ENCODE measurements around the gene CRNN.

Gene CRNN

GRCh38 chr1:152372672-152373071 lies 41.4 kb downstream of the CRNN start:
- no peaks in the 10 kb centered on the region for H3K4me1 ChIP-seq (ENCODE audit: control insufficient read depth, low read length)
- H3K79me2 ChIP-seq (ENCODE audit: control insufficient read depth, low read length), result no peaks in the 10 kb centered on the region
- H4K20me1 ChIP-seq (ENCODE audit: control insufficient read depth, insufficient read depth, low read depth, low read length), result no peaks in the 10 kb centered on the region
- no peak overlapping the region for H3K4me3 ChIP-seq (ENCODE audit: low read length)
- H3K9me2 ChIP-seq (replicated peaks; ENCODE audit: control insufficient read depth, low read length), result no peaks in the 10 kb centered on the region
- H3K36me3 ChIP-seq (ENCODE audit: control insufficient read depth, low read length), result no peaks in the 10 kb centered on the region
- no peaks in the 10 kb centered on the region for H3K27me3 ChIP-seq (ENCODE audit: control insufficient read depth, low read length)
- no peak overlapping the region for H3K4me2 ChIP-seq (ENCODE audit: low read length)
- no peak overlapping the region for H3K27ac ChIP-seq (ENCODE audit: low read depth, low read length)
- H3K9me3 ChIP-seq (ENCODE audit: control insufficient read depth, insufficient read depth, low read length), result 0 out of 2 replicates have a peak, but pooled peaks cover 2% of the 10 kb centered on the region
- no peak for TF ChIP-seq CTCF (IDR thresholded peaks at IDR 0.05; ENCODE audit: low read depth, low read length, poor library complexity, severe bottlenecking)
- no peak for TF ChIP-seq EZH2phosphoT487 (IDR thresholded peaks at IDR 0.05; ENCODE audit: borderline replicate concordance, low read length)
- no peaks in the 10 kb centered on the region for H3F3A ChIP-seq (ENCODE audit: control insufficient read depth, insufficient read depth)

GRCh38 chr1:152367436-152367835 lies 46.6 kb downstream of the CRNN start:
- H3K36me3 ChIP-seq (ENCODE audit: control insufficient read depth, low read length), result no peaks in the 10 kb centered on the region
- H3K79me2 ChIP-seq (ENCODE audit: control insufficient read depth, low read length), result no peaks in the 10 kb centered on the region
- H4K20me1 ChIP-seq (ENCODE audit: control insufficient read depth, insufficient read depth, low read depth, low read length), result no peaks in the 10 kb centered on the region
- no peak overlapping the region for H3K27ac ChIP-seq (ENCODE audit: low read depth, low read length)
- no peaks in the 10 kb centered on the region for H3K9me2 ChIP-seq (replicated peaks; ENCODE audit: control insufficient read depth, low read length)
- TF ChIP-seq CTCF (IDR thresholded peaks at IDR 0.05; ENCODE audit: low read depth, low read length, poor library complexity, severe bottlenecking), result no peak
- TF ChIP-seq EZH2phosphoT487 (IDR thresholded peaks at IDR 0.05; ENCODE audit: borderline replicate concordance, low read length), result no peak
- no peaks in the 10 kb centered on the region for H3K4me1 ChIP-seq (ENCODE audit: control insufficient read depth, low read length)
- 0 out of 2 replicates have a peak, but pooled peaks cover 2% of the 10 kb centered on the region for H3K9me3 ChIP-seq (ENCODE audit: control insufficient read depth, insufficient read depth, low read length)
- H3K4me2 ChIP-seq (ENCODE audit: low read length), result no peak overlapping the region
- no peaks in the 10 kb centered on the region for H3F3A ChIP-seq (ENCODE audit: control insufficient read depth, insufficient read depth)
- H3K27me3 ChIP-seq (ENCODE audit: control insufficient read depth, low read length), result no peaks in the 10 kb centered on the region
- H3K4me3 ChIP-seq (ENCODE audit: low read length), result no peak overlapping the region

GRCh38 chr1:152359906-152360305 lies 54.2 kb downstream of the CRNN start, which contains the start of gene FLG2:
Gene FLG2, minus strand, starts transcription at chr1:152360006. Its CDS starts 1,122 bp downstream, at chr1:152358884.
- no peaks in the 10 kb centered on the region for H3K9me2 ChIP-seq (replicated peaks; ENCODE audit: control insufficient read depth, low read length)
- H3K4me3 ChIP-seq (ENCODE audit: low read length), result no peak within 1 kb of the TSS
- H3K79me2 ChIP-seq (ENCODE audit: control insufficient read depth, low read length), result no peaks in the 10 kb centered on the region
- no peaks in the 10 kb centered on the region for H3F3A ChIP-seq (ENCODE audit: control insufficient read depth, insufficient read depth)
- no peaks in the 10 kb centered on the region for H3K9me3 ChIP-seq (ENCODE audit: control insufficient read depth, insufficient read depth, low read length)
- H3K27me3 ChIP-seq (ENCODE audit: control insufficient read depth, low read length), result no peaks in the 10 kb centered on the region
- H3K4me2 ChIP-seq (ENCODE audit: low read length), result no peak within 1 kb of the TSS
- TF ChIP-seq EZH2phosphoT487 (IDR thresholded peaks at IDR 0.05; ENCODE audit: borderline replicate concordance, low read length) (no peak), CTCF (IDR thresholded peaks at IDR 0.05; ENCODE audit: low read depth, low read length, poor library complexity, severe bottlenecking) (no peak)
- no peak within 1 kb of the TSS for H3K27ac ChIP-seq (ENCODE audit: low read depth, low read length)
- H4K20me1 ChIP-seq (ENCODE audit: control insufficient read depth, insufficient read depth, low read depth, low read length), result no peaks in the 10 kb centered on the region
- no peaks in the 10 kb centered on the region for H3K36me3 ChIP-seq (ENCODE audit: control insufficient read depth, low read length)
- H3K4me1 ChIP-seq (ENCODE audit: control insufficient read depth, low read length), result no peaks in the 10 kb centered on the region
